Esophagus squamous epithelium (tissue), 5 donors: ENCODE data around the gene IL1RL2. TPM values are rescaled to one million over a fixed set of nuclear protein-coding genes. Genes with fewer than 3 reads are reported as not detected.
A peak's percentile ranks its signal among the peaks of the same experiment; 100 is the strongest.

Experiments
- DNase-seq: peaks from one replicate; lab custom pipeline; 2025; lab: John Stamatoyannopoulos, UW
- H3K27ac ChIP-seq, 4 donors: fragments of 200-600 bp; sonication (generic); one replicate each; pipeline ENCODE4 v1.5.1; 2016 to 2019; ENCODE audit warnings: mild to moderate bottlenecking in 1 of 4
- H3K27me3 ChIP-seq, 4 donors: fragments of 200-600 bp; sonication (generic); 1 replicate in 3 of 4; 2 replicates in 1 of 4; pipeline versions ENCODE4 v1.5.1 to v1.6.0; 2017 to 2021; ENCODE audit warnings: antibody characterized with exemption in 1 of 4
- H3K36me3 ChIP-seq, 3 donors: fragments of 200-600 bp; sonication (generic); one replicate each; pipeline ENCODE4 v1.5.1; 2016 to 2019
- H3K4me1 ChIP-seq, 3 donors: fragments of 200-600 bp; sonication (generic); one replicate each; pipeline ENCODE4 v1.5.1; 2017 to 2019
- H3K4me3 ChIP-seq, 4 donors: fragments of 200-600 bp; sonication (generic); 1 replicate in 3 of 4; 2 replicates in 1 of 4; pipeline ENCODE4 v1.5.1; 2016 to 2019; ENCODE audit warnings: mild to moderate bottlenecking in 2 of 4, moderate library complexity in 1 of 4
- H3K9me3 ChIP-seq, 3 donors: fragments of 200-600 bp; sonication (generic); one replicate each; pipeline ENCODE4 v1.5.1; 2016 to 2019
- CTCF ChIP-seq, 6 experiments: fragments of 450-650 bp in 4 of 6; fragments of 200-600 bp in 2 of 6; sonication (generic) in 2 of 6; IDR thresholded peaks; one replicate each; pipeline ENCODE4 v1.5.1; 2016 to 2019; ENCODE audit warnings: antibody characterized with exemption in 6 of 6, mild to moderate bottlenecking in 4 of 6, moderate library complexity in 4 of 6
- POLR2A ChIP-seq, 4 donors: fragments of 450-650 bp; IDR thresholded peaks; one replicate each; pipeline ENCODE4 v1.6.1; 2017; ENCODE audit warnings: antibody characterized with exemption in 4 of 4, mild to moderate bottlenecking in 4 of 4, moderate library complexity in 3 of 4
- WGBS, 2 donors: methylation state at CpG; one replicate each; pipeline ENCODE4 v1.1.5; 2018; 5-methylcytosine and 5-hydroxymethylcytosine counted together
- intact Hi-C: fragments of 100-400 bp; cut with DNase I; formaldehyde crosslinking; loops from one replicate; pipeline ENCODE4 v1.15.0; 2022
- total RNA-seq, 4 donors: library from RNA; depleted of rRNA; stranded (reverse); fragments of >200 nt; gene quantifications; one replicate each; pipeline ENCODE4 v1.1.0, GENCODE V29; 2016
- donor health status: DM: yes; HTN: yes; CAD: no.

The IL1RL2 gene
- total RNA-seq, 4 donors from 2014 or later = 2.5 to 6.7 (median 4.6) TPM

- intact Hi-C loops = no loop called here
- Histone ChIP-seq H3K4me3 (no peak overlapping the region), H3K4me1 (peaks cover 12 to 64% (median 26%) of the 10 kb centered on the region in 3 donors), H3K27me3 (no peaks in the 10 kb centered on the region), H3K27ac (peak overlapping the region; percentile 3 to 90 (median 13)), H3K9me3 (no peaks in the 10 kb centered on the region), H3K36me3 (peaks cover 0 to 44% (median 4%) of the 10 kb centered on the region in 3 donors)
- TF ChIP-seq POLR2A (IDR thresholded peaks at IDR 0.05) (no peak), CTCF (IDR thresholded peaks at IDR 0.05) (no peak)
- DNase-seq = no peak
Observed at GRCh38 chr2:102158011-102158755, 28.6 kb upstream of the IL1RL2 start.

DNA sequence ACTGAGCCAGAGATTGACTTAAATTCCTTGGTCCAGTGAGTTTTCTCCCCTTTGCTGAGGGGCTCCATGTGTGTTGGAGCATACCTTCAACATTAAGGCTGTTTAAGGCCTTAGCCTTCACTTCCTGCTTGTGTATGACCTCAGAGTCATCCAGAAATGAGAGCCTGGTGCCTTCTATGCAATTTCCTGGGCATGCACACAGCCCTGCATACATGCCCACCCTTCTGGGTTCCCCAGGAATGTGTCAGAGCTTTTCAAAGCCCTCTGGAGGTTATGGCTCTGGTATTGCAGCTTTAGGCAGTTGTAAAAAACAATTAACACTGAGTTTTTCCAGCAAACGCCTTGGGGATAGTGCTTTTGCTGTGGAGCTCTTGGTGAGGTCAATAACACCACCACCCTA lies 27.5 kb upstream of the IL1RL2 start:
- peak overlapping the region in 3 of 4 donors; percentile 5 to 90 (median 14) for H3K27ac ChIP-seq
- H3K27me3 ChIP-seq = no peaks in the 10 kb centered on the region

GRCh38 chr2:102166189-102166845 lies 20.5 kb upstream of the IL1RL2 start:
- peak overlapping the region in 2 of 4 donors; percentile 19 to 29 for H3K27ac ChIP-seq
- peaks cover 0 to 23% (median 0%) of the 10 kb centered on the region in 3 donors for H3K4me1 ChIP-seq
- H3K36me3 ChIP-seq = peaks cover 0 to 45% (median 9%) of the 10 kb centered on the region in 3 donors
- 25 to 39% methylated on average over 4 of the region's 4 CpGs for WGBS, 2 donors
- intact Hi-C loops = loop anchor here (5.0 kb wide), 1 partner anchor 144 kb away; no protein-coding TSS in a partner anchor
- H3K4me3 ChIP-seq = no peak overlapping the region
- TF ChIP-seq POLR2A (IDR thresholded peaks at IDR 0.05) (no peak), CTCF (IDR thresholded peaks at IDR 0.05) (peak; percentile 41 to 70 (median 62))
- H3K27me3 ChIP-seq = no peaks in the 10 kb centered on the region
- DNase-seq = no peak
- no peaks in the 10 kb centered on the region for H3K9me3 ChIP-seq

More for the DNA sequence above, 27.5 kb upstream of the IL1RL2 start:
- intact Hi-C loops = no loop called here
- Histone ChIP-seq H3K9me3 (no peaks in the 10 kb centered on the region), H3K4me1 (peaks cover 12 to 59% (median 26%) of the 10 kb centered on the region in 3 donors), H3K36me3 (peaks cover 0 to 35% (median 0%) of the 10 kb centered on the region in 3 donors), H3K4me3 (no peak overlapping the region)
- DNase-seq = no peak
- WGBS, 2 donors = 0 to 44% methylated on average over 1 of the region's 1 CpG
- TF ChIP-seq CTCF (IDR thresholded peaks at IDR 0.05) = no peak
- TF ChIP-seq POLR2A (IDR thresholded peaks at IDR 0.05) = no peak

DNA sequence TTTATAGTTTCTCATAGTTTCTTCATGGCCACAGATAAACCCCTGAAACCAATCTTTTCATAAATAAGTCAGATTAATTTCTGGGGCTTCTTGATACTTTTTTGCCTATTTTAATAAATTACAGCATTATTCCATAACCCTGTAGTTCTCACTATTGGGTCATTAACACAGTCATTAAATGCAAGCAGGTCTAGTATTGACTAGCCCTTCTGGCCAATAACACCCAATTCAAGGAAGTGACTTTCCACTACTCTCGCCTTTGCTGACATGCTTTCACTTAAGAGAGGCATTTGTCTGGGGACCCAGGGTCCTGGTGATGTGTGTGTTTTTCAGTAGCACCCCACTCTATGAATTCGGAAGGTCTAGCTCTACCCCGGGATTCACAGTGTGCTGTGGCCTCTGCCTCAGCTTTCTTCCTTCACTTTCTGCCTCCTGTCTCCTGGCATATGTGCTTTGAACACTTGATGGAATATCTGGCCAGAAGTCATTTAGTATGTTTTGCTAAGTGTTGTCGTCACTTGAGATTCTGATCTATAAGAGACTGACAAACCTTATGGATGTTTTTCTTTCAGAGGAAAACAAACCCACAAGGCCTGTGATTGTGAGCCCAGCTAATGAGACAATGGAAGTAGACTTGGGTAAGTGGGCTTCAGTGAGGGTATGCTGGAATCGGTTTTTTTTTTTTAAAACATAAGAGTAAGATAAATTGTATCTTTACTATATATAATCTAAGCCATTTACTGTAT lies 18.6 kb upstream of the IL1RL2 start:
- 78 to 92% methylated on average over 5 of the region's 5 CpGs for WGBS, 2 donors
- TF ChIP-seq CTCF (IDR thresholded peaks at IDR 0.05) (no peak), POLR2A (IDR thresholded peaks at IDR 0.05) (no peak)
- H3K4me1 ChIP-seq = peaks cover 0 to 11% (median 0%) of the 10 kb centered on the region in 3 donors
- H3K4me3 ChIP-seq = no peak overlapping the region
- no peak for DNase-seq
- H3K9me3 ChIP-seq = no peaks in the 10 kb centered on the region
- H3K36me3 ChIP-seq = peaks cover 4 to 64% (median 9%) of the 10 kb centered on the region in 3 donors
- intact Hi-C loops = loop anchor here (5.0 kb wide), 1 partner anchor 146 kb away; no protein-coding TSS in a partner anchor
- no peaks in the 10 kb centered on the region for H3K27me3 ChIP-seq
- H3K27ac ChIP-seq = no peak overlapping the region
